Iris pigment epithelial cell (primary cell): ENCODE results near the gene SSR2.

Experiments used
- DNase-seq: peaks from one replicate; pipeline ENCODE4 v3.0.0-alpha.2; 2011; ENCODE audit warnings: low read depth

SSR2 gene

GRCh38 chr1:156020293-156021092 is at the start of gene SSR2:
TSS of gene SSR2 (minus strand) at chr1:156020951. CDS start at chr1:156020167, 784 bp downstream.
- peak; percentile 94 for DNase-seq

GRCh38 chr1:156070548-156070947 is 49.8 kb upstream of the SSR2 start:
- DNase-seq = no peak

GRCh38 chr1:156069490-156070455 is 49.0 kb upstream of the SSR2 start:
- no peak for DNase-seq

DNA sequence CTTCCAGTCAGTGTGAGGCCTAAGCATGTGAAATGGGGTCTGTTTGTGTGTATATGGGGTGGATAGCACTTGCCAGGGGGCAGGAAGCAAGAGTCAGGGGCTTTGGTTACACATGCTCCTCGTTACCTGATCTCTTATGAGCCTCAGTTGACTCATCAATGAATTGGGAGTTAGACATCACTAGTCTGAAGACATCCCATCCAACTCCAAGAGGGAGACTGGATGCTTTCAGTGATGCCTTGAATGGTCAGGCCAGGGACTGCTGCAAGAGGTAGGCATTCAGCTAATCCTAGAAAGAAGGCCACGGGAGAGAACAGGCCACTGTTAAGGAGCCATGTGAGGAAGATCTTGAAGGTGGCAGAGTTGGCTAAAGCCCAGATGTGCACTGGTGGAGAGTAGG is 46.5 kb upstream of the SSR2 start:
- no peak for DNase-seq

DNA sequence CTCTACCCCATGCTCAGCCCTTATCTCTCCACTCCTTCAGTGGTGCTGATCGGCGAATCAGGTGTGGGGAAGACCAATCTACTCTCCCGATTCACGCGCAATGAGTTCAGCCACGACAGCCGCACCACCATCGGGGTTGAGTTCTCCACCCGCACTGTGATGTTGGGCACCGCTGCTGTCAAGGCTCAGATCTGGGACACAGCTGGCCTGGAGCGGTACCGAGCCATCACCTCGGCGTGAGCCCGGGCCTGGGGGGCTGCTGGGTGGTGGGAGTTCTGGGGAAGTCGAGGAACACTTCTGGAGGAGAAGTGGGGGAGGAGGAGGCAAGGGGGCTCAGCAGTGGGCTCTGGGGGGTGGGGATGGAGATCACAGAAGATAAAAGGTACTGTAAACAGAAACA is 45.1 kb upstream of the SSR2 start:
- DNase-seq = no peak

GRCh38 chr1:156065212-156065611 is 44.5 kb upstream of the SSR2 start:
- DNase-seq = no peak

DNA sequence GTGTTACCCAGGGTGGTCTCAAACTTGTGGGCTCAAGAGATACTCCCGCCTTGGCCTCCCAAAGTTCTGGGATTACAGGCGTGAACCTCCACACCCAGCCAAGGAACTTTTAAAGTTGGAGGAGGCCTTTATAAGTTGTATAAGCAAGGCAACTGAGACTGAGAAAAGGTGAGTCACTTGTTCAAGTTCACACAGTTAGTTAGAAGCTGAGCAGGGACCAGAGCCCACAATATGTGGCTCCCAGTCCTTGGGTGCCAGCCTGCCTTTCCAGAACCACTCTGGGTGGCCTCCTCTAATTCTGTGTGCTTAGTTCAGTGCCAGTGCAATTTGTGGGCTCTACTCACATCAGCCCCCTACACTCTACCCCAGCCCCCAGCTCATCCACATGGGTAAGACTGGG is 43.9 kb upstream of the SSR2 start:
- no peak for DNase-seq

DNA sequence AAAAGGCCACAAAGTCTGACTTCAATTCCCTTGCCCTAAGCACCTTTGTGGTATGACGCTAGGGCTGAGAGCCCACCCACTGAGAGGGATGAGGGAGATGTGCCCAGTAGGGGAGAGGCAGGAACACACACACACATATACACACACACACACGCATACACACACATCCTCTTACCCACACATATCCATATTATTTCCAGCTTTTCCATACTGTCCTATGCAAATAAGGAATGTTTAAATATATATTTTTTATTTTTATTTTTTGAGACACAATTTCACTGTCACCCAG is 43.2 kb upstream of the SSR2 start:
- no peak for DNase-seq

DNA sequence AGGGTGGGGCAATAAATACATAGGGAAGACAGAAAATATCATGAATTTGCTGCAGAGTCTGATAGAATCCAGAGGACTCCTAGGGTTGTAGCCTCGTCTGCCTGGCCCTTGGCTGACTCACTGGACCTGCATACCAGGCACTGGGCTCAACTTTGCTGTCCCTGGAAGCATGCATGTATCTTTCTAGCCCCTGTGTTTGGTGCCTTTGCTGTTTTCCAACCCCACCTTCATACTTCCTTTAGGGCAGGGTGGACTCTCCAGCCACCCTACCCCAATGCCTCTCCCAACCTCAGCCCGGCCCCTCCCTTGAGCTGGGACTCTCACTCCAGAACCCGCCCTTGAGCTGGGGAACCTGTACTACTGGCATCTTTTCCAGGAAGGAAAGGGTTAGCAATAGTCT is 41.4 kb upstream of the SSR2 start:
- DNase-seq = no peak

- no peak for DNase-seq
Observed at GRCh38 chr1:156060937-156061636, 40.3 kb upstream of the SSR2 start, which contains the start of gene RAB25. TSS of gene RAB25 (plus strand) at chr1:156061160. CDS start at chr1:156061401, 241 bp downstream.

GRCh38 chr1:156056326-156056849 is 35.6 kb upstream of the SSR2 start:
- no peak for DNase-seq

DNA sequence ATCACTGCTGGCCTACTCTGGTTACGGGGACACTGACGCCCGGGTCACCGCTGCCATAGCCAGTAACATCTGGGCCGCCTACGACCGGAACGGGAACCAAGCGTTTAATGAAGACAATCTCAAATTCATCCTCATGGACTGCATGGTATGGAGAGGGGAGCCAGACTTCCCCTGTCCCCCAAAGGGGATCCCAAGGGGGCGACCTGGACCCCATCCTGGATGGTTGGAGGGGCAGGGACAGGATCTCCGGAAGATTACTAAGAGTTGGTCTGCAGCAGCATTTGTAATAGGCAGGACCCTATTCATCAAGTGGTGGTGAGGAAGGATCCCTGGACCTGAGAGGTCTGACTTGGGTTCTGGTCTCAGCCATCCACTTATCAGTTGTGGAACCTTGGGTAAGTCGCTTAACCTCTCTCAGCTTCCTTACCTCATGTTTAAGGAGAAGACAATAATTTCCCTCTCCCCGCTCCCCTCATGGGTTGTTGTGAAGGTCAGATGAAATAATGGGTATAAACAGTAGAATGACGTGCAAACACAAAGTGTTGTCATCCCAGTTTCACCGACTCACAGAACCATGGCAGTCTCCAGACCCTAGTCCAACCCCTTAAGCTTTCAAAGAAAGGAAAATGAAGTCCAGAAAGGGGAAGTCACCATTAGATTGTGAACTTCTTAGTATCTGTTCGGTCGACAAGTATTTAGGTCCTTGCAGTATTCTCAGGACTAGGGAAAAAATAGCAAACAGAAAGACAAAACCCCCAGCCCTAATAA is 34.7 kb upstream of the SSR2 start:
- DNase-seq = no peak

GRCh38 chr1:156054500-156055280 is 33.9 kb upstream of the SSR2 start, which contains the start of gene LAMTOR2:
TSS of gene LAMTOR2 (plus strand) at chr1:156054782. CDS start at chr1:156054890, 108 bp downstream.
- peak; percentile 97 for DNase-seq

- DNase-seq = peak; percentile 85
Observed at GRCh38 chr1:156053768-156054499, 33.2 kb upstream of the SSR2 start, which contains the start of gene UBQLN4. TSS of gene UBQLN4 (minus strand) at chr1:156053798. CDS start at chr1:156053701, 97 bp downstream.

DNA sequence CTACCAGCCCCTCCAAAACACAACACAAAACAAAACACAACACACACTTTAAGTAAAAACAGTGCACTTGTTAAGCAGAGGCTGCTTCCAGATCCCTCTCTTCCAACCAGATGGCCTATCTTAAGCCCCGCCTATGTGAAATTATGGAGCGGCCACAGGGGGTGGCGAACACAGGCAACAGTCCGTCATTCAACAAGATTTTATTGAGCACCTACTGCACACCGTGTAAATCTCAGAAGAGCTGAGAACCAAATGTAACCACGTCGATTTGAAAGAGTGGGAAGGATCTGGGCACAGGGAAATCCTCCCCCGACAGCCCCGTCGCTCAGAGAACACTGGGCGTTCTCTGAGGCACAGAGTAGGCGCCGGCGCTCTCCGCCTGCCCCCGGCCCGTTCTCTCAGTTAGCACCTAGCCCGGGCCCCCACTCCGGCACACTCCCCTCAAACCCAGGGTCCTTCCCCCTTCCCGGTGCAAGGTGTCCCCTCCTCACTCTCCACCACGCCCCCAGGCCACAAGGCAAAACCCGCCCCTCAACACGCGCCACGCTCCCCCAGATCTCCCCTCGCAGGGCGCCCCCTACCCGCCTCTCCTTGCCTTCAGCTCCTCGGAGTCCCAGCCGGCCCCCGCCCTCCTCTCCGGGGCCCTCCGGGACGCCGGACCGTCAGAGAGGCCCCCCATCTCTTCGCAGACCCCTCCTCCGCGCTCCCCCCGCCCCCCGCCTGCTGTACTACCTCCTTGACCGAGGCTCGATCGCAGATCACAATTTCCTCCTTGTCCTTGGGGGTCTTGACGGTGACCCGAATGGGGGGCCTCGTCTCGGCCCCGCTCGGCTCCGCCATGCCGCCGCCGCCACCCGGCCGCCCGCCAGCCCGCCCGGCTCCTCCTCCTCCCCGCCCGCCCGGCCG is 32.4 kb upstream of the SSR2 start:
- DNase-seq = peak; percentile 84

- DNase-seq = no peak
Observed at GRCh38 chr1:156051011-156051725, 30.4 kb upstream of the SSR2 start.

DNA sequence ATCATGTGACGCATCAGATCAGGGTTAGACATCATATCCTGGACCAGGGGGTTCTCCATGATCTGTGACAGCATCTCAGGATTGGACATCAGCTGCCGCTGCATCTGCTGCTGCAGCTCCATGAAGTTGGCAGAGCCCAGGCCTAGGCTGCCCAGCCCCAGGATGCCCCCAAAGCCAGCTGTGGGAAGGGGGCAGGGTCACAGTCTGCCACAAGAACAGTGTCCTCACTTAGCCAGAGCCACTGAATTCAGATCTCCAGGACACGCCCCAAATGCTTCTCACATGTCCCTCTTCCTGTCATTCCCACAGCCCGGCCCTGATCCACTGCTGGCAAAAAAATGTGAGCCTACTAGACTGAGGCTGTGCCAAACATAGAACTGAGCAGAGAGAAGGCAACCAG is 29.6 kb upstream of the SSR2 start:
- no peak for DNase-seq
